ENCODE data around the gene SCYL2. TPM values are rescaled to one million over a fixed set of nuclear protein-coding genes. Genes with fewer than 3 reads are reported as not detected.

The SCYL2 gene
- total RNA-seq, 4 donors from 2014 or later: 47.8 to 68.8 (median 54.9) TPM

- H3K36me3 ChIP-seq: no peaks in the 10 kb centered on the region
- H3K27ac ChIP-seq: no peak overlapping the region
- H3K4me1 ChIP-seq: no peaks in the 10 kb centered on the region
- intact Hi-C loops (cut with DNase I): no loop called here
- no peaks in the 10 kb centered on the region for H3K9me3 ChIP-seq
- H3K27me3 ChIP-seq: no peaks in the 10 kb centered on the region
- DNase-seq: no peak
- TF ChIP-seq POLR2A (IDR thresholded peaks at IDR 0.05): no peak
- no peak for TF ChIP-seq CTCF (IDR thresholded peaks at IDR 0.05)
- H3K4me3 ChIP-seq (replicated peaks in 1 of 3): no peak overlapping the region
- 48 to 59% methylated on average over 1 of the region's 1 CpG for WGBS, 2 donors
Observed at GRCh38 chr12:100345020-100345767, 78.2 kb downstream of the SCYL2 start.

DNA sequence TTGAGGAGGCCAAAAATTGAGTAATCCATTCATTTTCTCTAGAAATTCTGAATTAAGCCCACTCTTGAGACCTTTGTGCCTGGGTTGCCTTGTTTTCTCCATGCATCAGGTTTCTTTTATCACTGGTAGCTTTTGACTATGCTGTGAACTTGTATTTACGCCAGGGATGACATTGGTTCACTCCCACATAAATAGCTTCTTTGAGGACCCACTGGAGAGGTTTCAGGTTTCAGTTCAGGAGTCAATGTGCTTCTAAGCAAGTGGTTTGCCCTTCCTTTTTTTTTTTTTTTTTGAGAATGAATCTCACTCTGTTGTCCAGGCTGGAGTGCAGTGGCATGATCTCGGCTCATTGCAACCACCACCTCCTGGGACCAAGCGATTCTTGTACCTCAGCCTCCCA, 79.7 kb downstream of the SCYL2 start:
- intact Hi-C loops (cut with DNase I): no loop called here
- TF ChIP-seq POLR2A (IDR thresholded peaks at IDR 0.05): no peak
- TF ChIP-seq CTCF (IDR thresholded peaks at IDR 0.05): no peak
- Histone ChIP-seq H3K9me3 (no peaks in the 10 kb centered on the region), H3K27ac (no peak overlapping the region), H3K4me1 (no peaks in the 10 kb centered on the region), H3K36me3 (no peaks in the 10 kb centered on the region), H3K4me3 (replicated peaks in 1 of 3) (no peak overlapping the region), H3K27me3 (no peaks in the 10 kb centered on the region)
- DNase-seq: no peak
- 66 to 74% methylated on average over 3 of the region's 3 CpGs for WGBS, 2 donors

DNA sequence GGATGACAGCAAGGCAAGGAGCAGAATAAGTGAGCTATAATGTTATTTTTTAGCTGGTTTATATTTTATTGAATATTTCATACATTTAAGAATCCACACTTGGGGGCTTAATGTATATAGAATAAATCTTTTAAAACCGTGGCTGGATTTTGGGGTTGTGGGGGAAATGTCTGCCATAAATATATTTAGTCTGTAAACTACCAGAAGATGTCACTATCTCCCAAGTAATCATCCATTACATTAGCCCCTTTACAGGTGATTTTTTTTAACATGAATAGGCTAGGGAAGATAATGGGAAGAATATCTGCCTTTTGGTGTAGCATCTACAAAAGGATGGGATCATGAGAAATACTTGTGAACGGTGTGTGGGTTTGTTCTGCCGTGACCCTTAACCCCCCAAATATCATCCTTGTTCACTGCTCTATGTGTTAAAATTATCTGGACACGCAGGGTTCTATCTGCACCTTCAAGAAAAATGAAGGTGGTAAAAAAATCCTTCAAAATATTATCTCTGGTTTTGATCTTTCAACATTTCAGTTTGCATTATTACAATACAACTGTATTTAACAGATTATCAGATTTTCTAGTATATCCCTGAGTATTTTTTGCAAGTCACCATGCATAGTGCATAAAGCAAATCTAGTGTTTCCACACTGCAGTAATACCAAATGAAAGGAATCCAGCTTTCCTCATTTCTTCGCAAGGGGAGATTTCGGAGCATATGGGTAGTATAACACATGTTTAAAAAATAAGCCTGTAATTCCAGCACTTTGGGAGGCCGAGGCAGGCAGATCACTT, 81.9 kb downstream of the SCYL2 start:
- intact Hi-C loops (cut with DNase I): no loop called here
- 71 to 76% methylated on average over 7 of the region's 7 CpGs for WGBS, 2 donors

GRCh38 chr12:100356644-100357223, 89.8 kb downstream of the SCYL2 start, which contains the start of gene SLC17A8:
TSS of gene SLC17A8 (plus strand) at chr12:100357074. CDS start at chr12:100357392, 318 bp downstream.
- Histone ChIP-seq H3K4me3 (replicated peaks in 1 of 3) (no peak within 1 kb of the TSS), H3K36me3 (no peaks in the 10 kb centered on the region), H3K9me3 (no peaks in the 10 kb centered on the region), H3K27ac (no peak within 1 kb of the TSS), H3K4me1 (no peaks in the 10 kb centered on the region), H3K27me3 (no peaks in the 10 kb centered on the region)
- TF ChIP-seq POLR2A (IDR thresholded peaks at IDR 0.05): no peak
- no peak for TF ChIP-seq CTCF (IDR thresholded peaks at IDR 0.05)
- 11 to 26% methylated on average over 12 to 13 of the region's 13 CpGs for WGBS, 2 donors
- DNase-seq: no peak
- intact Hi-C loops (cut with DNase I): no loop called here

More for the DNA sequence above, 81.9 kb downstream of the SCYL2 start:
- H3K4me1 ChIP-seq: no peaks in the 10 kb centered on the region
- H3K4me3 ChIP-seq (replicated peaks in 1 of 3): no peak overlapping the region
- H3K9me3 ChIP-seq: no peaks in the 10 kb centered on the region
- peak in 3 of 6 experiments; percentile 28 to 46 (median 38) for TF ChIP-seq CTCF (IDR thresholded peaks at IDR 0.05)
- no peak for TF ChIP-seq POLR2A (IDR thresholded peaks at IDR 0.05)
- no peak for DNase-seq
- H3K36me3 ChIP-seq: no peaks in the 10 kb centered on the region
- no peak overlapping the region for H3K27ac ChIP-seq
- no peaks in the 10 kb centered on the region for H3K27me3 ChIP-seq

All from thyroid gland (tissue), 4 donors.